ENCODE measurements around the gene MRGPRG.

MRGPRG gene

DNA sequence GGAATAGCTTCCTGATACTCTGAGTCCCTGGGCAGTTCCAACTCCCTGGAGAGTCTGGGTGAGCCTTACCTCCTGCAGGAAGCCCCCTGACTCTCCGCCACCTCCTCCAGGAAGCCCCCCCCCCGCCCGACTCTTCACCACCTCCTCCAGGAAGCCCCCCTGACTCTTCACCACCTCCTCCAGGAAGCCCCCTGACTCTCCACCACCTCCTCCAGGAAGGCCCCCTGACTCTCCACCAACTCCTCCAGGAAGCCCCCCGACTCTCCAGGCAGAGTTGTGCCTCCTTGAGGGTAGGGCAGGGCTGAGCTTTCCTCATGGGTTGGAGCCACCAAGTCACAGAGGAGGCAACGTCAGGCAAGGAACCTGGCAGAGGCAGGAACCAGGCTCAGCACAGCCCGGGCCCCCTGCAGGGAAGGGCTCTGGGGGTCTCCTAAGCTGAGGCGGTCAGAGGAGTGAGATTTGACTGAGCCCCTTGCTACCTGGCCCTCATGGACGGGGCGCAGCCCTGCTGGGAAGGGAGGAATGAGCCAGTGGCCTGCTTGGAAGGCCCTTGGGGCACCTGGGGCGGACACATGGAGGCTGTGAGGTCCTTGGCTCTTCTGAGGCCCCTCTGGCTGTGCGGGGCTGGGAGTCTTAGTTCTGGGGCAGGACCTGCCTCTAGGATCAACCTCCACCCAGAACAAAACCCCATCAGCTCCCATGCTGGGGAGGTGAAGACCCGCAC lies 18.1 kb downstream of the MRGPRG start:
- H3K27me3 ChIP-seq (ENCODE audit: control insufficient read depth in 1 of 2, insufficient read depth in 2 of 2, low read length in 2 of 2), result peaks cover 25 to 29% of the 10 kb centered on the region in 2 donors
- no peak overlapping the region for H3K27ac ChIP-seq (ENCODE audit: low read depth, low read length)
- no peaks in the 10 kb centered on the region for H3K9me3 ChIP-seq (ENCODE audit: control insufficient read depth in 1 of 2, low read length in 2 of 2)
- no peaks in the 10 kb centered on the region for H3K36me3 ChIP-seq (ENCODE audit: control insufficient read depth in 1 of 2, insufficient read depth in 2 of 2, low read length in 2 of 2)
- no peak overlapping the region for H3K4me3 ChIP-seq (ENCODE audit: low read depth in 1 of 2, low read length in 2 of 2)
- no peak overlapping the region for H3K9ac ChIP-seq (ENCODE audit: low read depth in 1 of 2, low read length in 2 of 2)
- H3K4me1 ChIP-seq (ENCODE audit: control insufficient read depth in 1 of 2, insufficient read depth in 2 of 2, low read length in 2 of 2), result peaks cover 0 to 3% of the 10 kb centered on the region in 2 donors

DNA sequence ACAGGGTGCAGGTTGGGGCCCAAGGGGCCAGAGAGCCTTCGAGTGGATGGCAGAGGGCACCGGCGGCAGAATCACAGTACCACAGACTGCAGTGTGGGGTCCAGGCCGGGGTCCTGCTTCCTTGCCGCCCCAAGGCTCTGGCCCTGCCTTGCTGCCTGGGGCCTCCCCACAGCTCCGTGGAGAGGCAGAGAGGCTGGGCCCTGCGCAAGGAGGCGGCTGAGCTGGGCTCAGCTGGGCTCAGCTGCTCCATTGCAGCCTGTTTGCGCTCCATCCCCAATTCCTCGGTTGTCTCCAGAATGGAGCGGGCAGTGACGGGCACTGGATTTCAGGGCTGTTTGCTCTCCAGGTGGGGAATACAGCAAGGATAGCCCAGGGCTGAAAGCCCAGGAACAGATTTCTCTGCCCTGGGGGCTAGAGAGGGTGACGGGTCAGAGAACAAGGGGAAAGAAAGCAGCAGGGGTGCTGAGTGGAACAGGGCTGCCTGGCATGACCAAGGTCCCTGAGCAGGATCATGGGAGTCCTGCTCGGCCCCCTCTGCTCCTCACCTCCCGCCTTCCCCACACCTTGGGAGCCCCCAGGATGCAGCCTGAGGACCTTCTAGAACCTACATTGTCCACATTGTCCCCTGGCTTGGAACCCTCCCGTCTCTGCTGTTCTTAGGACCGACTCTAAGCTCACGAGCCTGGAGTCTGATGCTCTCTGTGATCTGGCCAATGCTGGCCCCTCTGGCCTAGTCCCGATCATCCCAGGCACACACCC lies 18.9 kb downstream of the MRGPRG start:
- H3K9me3 ChIP-seq (ENCODE audit: control insufficient read depth in 1 of 2, low read length in 2 of 2), result no peaks in the 10 kb centered on the region
- no peak overlapping the region for H3K27ac ChIP-seq (ENCODE audit: low read depth, low read length)
- no peak overlapping the region for H3K4me3 ChIP-seq (ENCODE audit: low read depth in 1 of 2, low read length in 2 of 2)
- H3K36me3 ChIP-seq (ENCODE audit: control insufficient read depth in 1 of 2, insufficient read depth in 2 of 2, low read length in 2 of 2), result no peaks in the 10 kb centered on the region
- H3K9ac ChIP-seq (ENCODE audit: low read depth in 1 of 2, low read length in 2 of 2), result no peak overlapping the region
- H3K27me3 ChIP-seq (ENCODE audit: control insufficient read depth in 1 of 2, insufficient read depth in 2 of 2, low read length in 2 of 2), result peaks cover 25 to 29% of the 10 kb centered on the region in 2 donors
- H3K4me1 ChIP-seq (ENCODE audit: control insufficient read depth in 1 of 2, insufficient read depth in 2 of 2, low read length in 2 of 2), result no peaks in the 10 kb centered on the region

DNA sequence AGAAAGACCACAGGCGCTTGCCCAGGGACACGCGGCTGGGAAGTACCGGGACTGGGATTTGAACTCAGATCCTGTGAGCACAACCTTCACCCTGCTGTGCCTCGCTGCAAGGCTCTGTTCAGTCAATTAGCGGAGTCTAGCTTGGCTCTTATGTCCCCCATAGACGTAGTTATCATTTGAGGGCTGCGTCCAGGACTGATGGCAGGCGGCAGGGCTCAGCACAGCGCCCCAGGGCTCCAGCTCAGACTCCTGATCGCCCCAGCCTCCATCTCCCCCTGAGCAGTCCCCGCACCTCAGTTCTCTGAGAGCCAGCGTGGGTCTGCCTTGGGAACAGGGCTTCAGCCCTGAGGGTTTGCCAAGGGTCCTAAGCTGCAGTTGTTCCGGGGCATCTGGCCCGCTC lies 19.8 kb downstream of the MRGPRG start:
- Histone ChIP-seq H3K9me3 (ENCODE audit: control insufficient read depth in 1 of 2, low read length in 2 of 2) (no peaks in the 10 kb centered on the region), H3K27ac (ENCODE audit: low read depth, low read length) (no peak overlapping the region), H3K36me3 (ENCODE audit: control insufficient read depth in 1 of 2, insufficient read depth in 2 of 2, low read length in 2 of 2) (no peaks in the 10 kb centered on the region), H3K9ac (ENCODE audit: low read depth in 1 of 2, low read length in 2 of 2) (no peak overlapping the region), H3K4me1 (ENCODE audit: control insufficient read depth in 1 of 2, insufficient read depth in 2 of 2, low read length in 2 of 2) (no peaks in the 10 kb centered on the region), H3K4me3 (ENCODE audit: low read depth in 1 of 2, low read length in 2 of 2) (no peak overlapping the region), H3K27me3 (ENCODE audit: control insufficient read depth in 1 of 2, insufficient read depth in 2 of 2, low read length in 2 of 2) (peaks cover 24 to 27% of the 10 kb centered on the region in 2 donors)

DNA sequence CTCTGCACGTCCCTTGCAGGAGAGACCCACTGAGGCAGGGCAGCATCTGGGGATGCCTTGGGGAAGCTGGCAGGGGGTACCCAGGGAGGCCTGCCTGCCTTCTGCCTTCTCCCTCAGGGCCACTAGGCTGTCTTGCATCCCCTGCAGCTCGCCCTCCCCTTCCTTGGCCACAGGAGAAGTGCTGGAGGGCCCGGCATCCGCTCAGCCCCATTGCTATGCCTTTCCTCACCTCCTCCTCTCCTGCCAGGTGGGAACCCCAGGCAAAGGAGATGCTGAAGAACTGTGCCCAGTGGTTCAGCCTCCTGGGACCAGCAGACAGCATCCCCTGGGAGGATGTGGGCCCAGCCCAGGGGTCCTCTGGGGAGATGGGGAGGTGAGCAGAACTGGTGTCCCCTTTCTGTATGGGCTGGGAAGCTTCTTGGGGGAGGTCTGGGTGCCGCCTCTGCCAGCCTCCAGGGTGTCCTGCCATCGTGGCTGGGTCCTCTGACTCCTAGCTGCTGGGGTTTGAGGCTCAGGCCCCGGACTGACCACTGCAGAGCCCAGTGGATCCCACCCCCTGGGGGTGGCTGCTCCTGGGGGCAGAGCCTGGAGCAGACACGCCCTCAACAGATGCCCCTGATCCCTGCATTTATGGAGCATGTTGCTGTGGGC lies 20.6 kb downstream of the MRGPRG start:
- H3K4me1 ChIP-seq (ENCODE audit: control insufficient read depth in 1 of 2, insufficient read depth in 2 of 2, low read length in 2 of 2), result no peaks in the 10 kb centered on the region
- no peak overlapping the region for H3K9ac ChIP-seq (ENCODE audit: low read depth in 1 of 2, low read length in 2 of 2)
- no peaks in the 10 kb centered on the region for H3K9me3 ChIP-seq (ENCODE audit: control insufficient read depth in 1 of 2, low read length in 2 of 2)
- H3K36me3 ChIP-seq (ENCODE audit: control insufficient read depth in 1 of 2, insufficient read depth in 2 of 2, low read length in 2 of 2), result no peaks in the 10 kb centered on the region
- H3K4me3 ChIP-seq (ENCODE audit: low read depth in 1 of 2, low read length in 2 of 2), result no peak overlapping the region
- H3K27me3 ChIP-seq (ENCODE audit: control insufficient read depth in 1 of 2, insufficient read depth in 2 of 2, low read length in 2 of 2), result peaks cover 16 to 20% of the 10 kb centered on the region in 2 donors
- H3K27ac ChIP-seq (ENCODE audit: low read depth, low read length), result no peak overlapping the region

DNA sequence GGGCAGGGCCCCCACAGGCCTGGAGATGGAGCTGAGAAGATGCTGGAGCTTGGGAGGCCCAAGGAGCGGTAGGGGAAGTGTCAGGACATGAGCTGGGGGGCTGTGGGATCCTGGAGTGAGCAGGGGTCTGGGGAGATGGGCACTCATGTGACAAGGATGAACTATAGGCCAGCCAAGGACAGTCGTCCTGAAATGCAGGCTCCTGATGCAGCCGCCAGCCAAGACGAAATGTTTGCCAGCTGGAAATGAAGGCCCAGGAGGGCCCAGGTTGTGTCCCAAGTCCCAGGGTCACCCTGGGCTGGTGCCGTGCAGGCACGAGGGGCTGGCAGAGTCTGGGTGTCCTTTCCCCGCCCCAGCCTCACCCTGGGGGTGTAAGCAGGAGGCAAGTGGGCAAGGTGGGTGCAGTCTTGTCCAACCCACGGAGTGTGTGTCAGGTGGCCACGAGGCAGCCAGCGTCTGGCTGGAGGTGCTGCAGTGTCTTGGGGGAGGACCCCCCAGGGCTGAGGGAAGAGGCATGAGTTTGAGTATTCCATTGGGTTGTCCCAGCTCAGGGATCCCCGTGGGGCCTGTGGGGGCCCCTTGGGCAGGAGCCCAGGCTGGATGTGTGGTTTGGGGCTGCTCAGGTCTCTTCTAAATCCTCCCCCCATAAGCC lies 21.4 kb downstream of the MRGPRG start:
- no peaks in the 10 kb centered on the region for H3K36me3 ChIP-seq (ENCODE audit: control insufficient read depth in 1 of 2, insufficient read depth in 2 of 2, low read length in 2 of 2)
- H3K27ac ChIP-seq (ENCODE audit: low read depth, low read length), result no peak overlapping the region
- no peaks in the 10 kb centered on the region for H3K4me1 ChIP-seq (ENCODE audit: control insufficient read depth in 1 of 2, insufficient read depth in 2 of 2, low read length in 2 of 2)
- H3K4me3 ChIP-seq (ENCODE audit: low read depth in 1 of 2, low read length in 2 of 2), result no peak overlapping the region
- H3K9me3 ChIP-seq (ENCODE audit: control insufficient read depth in 1 of 2, low read length in 2 of 2), result no peaks in the 10 kb centered on the region
- H3K27me3 ChIP-seq (ENCODE audit: control insufficient read depth in 1 of 2, insufficient read depth in 2 of 2, low read length in 2 of 2), result peaks cover 8 to 12% of the 10 kb centered on the region in 2 donors
- H3K9ac ChIP-seq (ENCODE audit: low read depth in 1 of 2, low read length in 2 of 2), result no peak overlapping the region

DNA sequence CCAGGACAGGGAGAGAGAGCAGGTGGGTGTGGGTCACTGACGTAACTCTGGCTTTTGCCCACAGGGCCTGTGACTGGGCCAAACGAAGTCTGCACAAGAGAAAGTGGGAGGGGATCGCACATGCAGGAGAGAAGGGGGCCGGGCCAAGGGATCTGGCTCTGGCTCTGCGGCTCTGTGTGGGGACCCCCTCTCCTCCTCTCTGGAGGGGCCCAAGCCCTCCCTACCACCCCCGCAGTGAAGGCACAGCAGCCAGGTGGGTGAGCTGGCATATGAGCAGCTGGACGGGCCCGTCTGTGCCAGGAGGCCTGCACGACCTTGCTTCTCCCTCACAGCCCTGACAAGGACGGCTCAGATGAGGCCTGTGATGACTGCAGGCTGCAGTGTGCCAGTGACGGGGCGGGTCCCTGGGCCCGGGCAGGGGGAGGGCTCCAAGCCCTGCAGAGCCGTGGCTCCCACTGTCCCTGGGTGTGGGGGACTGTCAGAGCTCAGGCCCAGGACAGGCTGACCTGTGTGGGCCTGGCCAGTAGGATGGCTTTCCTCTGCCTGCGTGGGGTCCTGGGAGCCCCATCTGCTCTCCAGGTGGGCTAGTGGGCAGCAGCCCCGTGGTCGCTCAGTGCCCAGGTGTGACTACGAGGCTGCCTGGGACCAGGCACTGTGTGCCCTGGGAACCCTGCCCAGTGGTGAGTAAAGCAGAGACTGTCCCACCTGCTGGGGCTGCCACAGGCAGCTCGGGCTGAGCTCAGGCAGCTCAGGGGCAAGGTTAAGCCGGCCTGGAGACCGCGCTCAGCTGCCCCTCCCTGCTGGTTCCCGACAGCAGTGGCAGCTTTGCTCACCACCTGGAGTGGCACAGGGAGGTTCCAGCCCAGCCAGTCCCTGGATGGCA lies 22.2 kb downstream of the MRGPRG start:
- Histone ChIP-seq H3K9ac (ENCODE audit: low read depth in 1 of 2, low read length in 2 of 2) (no peak overlapping the region), H3K36me3 (ENCODE audit: control insufficient read depth in 1 of 2, insufficient read depth in 2 of 2, low read length in 2 of 2) (no peaks in the 10 kb centered on the region), H3K27me3 (ENCODE audit: control insufficient read depth in 1 of 2, insufficient read depth in 2 of 2, low read length in 2 of 2) (peaks cover under 1 to 8% of the 10 kb centered on the region in 2 donors), H3K4me3 (ENCODE audit: low read depth in 1 of 2, low read length in 2 of 2) (no peak overlapping the region), H3K4me1 (ENCODE audit: control insufficient read depth in 1 of 2, insufficient read depth in 2 of 2, low read length in 2 of 2) (no peaks in the 10 kb centered on the region), H3K9me3 (ENCODE audit: control insufficient read depth in 1 of 2, low read length in 2 of 2) (no peaks in the 10 kb centered on the region), H3K27ac (ENCODE audit: low read depth, low read length) (no peak overlapping the region)

DNA sequence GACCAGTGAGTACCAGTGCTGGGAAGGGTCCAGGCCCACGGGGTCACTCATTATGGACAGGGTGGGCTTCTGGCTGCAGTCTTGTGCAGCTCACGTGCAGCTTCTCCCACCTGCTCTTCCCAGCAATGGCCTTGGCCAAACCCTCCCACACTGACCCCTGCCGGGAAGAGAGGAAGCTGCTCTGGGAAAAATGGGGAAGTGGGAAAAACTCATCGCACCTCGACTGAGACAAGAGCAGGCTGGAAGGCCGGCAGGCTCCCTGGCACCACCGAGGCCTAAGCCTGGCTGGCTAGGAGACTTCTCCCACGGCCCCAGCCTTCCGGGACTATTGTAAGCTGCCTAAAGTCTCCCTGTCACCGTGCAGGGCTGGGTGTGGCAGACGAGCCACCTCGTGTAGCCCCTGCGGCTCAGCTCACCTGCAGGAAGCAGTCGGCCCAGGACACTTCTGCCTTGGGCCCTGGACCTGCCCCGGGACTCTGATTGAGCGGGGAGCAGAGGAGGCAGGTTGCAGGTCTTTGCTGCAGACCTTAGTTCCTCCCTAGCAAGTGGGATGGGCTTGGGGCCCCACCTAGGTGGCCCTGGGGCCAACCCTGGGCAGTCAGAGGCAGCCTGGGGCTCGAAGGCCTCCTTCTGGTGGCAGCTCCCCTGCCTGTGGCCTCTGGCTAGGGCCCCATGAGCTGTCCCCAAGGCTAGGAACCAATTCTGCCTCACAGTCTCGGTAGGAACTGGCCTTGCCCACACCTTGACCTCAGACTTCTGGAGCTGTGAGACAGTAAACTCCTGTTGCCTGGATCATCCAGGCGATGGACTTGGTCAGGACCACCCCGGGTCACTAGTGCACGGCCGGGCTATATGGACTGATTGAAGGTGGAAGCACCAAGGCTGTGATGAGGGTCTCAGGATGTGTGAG lies 23.1 kb downstream of the MRGPRG start:
- Histone ChIP-seq H3K9me3 (ENCODE audit: control insufficient read depth in 1 of 2, low read length in 2 of 2) (no peaks in the 10 kb centered on the region), H3K27ac (ENCODE audit: low read depth, low read length) (no peak overlapping the region), H3K27me3 (ENCODE audit: control insufficient read depth in 1 of 2, insufficient read depth in 2 of 2, low read length in 2 of 2) (peaks cover 0 to 1% of the 10 kb centered on the region in 2 donors), H3K36me3 (ENCODE audit: control insufficient read depth in 1 of 2, insufficient read depth in 2 of 2, low read length in 2 of 2) (no peaks in the 10 kb centered on the region), H3K4me3 (ENCODE audit: low read depth in 1 of 2, low read length in 2 of 2) (no peak overlapping the region), H3K4me1 (ENCODE audit: control insufficient read depth in 1 of 2, insufficient read depth in 2 of 2, low read length in 2 of 2) (no peaks in the 10 kb centered on the region), H3K9ac (ENCODE audit: low read depth in 1 of 2, low read length in 2 of 2) (no peak overlapping the region)

DNA sequence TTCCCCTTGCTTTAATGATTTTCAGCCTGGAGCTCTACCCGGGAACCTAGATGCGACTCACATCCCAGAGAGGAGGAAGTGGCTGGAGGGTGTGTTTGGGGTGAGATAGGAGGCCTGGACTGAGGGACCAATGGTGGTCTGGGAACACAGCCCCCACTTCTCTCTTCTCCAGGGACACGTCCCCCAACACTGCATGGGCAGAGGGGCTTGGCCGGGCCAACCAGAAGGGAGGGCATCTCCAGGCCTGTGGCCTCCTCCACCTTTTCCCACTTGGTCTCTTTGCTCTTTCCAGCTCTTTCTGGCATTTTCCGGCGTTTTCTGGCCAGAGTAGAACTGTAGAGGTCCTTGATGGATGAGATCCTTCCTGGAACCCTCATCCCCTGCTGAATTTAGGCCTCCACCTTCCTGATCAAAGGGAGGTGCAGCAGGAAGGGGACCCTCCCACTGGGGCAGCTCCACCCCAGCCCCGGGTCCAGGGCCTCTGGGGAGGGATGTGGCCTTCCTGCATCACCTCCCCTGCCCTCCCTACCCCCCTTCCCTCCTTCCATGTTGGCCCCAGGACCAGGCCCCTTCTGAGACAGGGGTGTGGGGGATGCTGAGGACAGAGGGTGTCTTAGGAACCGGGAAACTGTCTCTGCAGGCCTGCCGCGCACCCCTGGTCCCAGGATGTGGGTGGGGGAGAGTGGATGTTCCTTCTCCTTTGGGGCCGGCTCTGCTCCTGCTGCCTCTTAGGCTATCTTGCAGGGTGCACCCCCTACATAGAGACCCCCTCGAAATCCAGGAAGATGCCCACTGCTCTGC lies 24.4 kb downstream of the MRGPRG start:
- Histone ChIP-seq H3K36me3 (ENCODE audit: control insufficient read depth in 1 of 2, insufficient read depth in 2 of 2, low read length in 2 of 2) (no peaks in the 10 kb centered on the region), H3K9me3 (ENCODE audit: control insufficient read depth in 1 of 2, low read length in 2 of 2) (no peaks in the 10 kb centered on the region), H3K9ac (ENCODE audit: low read depth in 1 of 2, low read length in 2 of 2) (no peak overlapping the region), H3K27ac (ENCODE audit: low read depth, low read length) (no peak overlapping the region), H3K4me3 (ENCODE audit: low read depth in 1 of 2, low read length in 2 of 2) (no peak overlapping the region), H3K27me3 (ENCODE audit: control insufficient read depth in 1 of 2, insufficient read depth in 2 of 2, low read length in 2 of 2) (no peaks in the 10 kb centered on the region), H3K4me1 (ENCODE audit: control insufficient read depth in 1 of 2, insufficient read depth in 2 of 2, low read length in 2 of 2) (no peaks in the 10 kb centered on the region)

Data from duodenal mucosa (tissue), 2 donors.